Esophagus squamous epithelium (tissue), 4 donors: ENCODE results near the gene GJB5.

Experiments used
- POLR2A ChIP-seq, 4 donors: fragments of 450-650 bp; IDR thresholded peaks; one replicate each; pipeline ENCODE4 v1.6.1; 2017; ENCODE audit warnings: antibody characterized with exemption in 4 of 4, mild to moderate bottlenecking in 4 of 4, moderate library complexity in 3 of 4
- TF ChIP-seq, protein P1 (sequence below), 6 experiments: fragments of 450-650 bp in 4 of 6; fragments of 200-600 bp in 2 of 6; sonication (generic) in 2 of 6; IDR thresholded peaks; one replicate each; pipeline ENCODE4 v1.5.1; 2016 to 2019; ENCODE audit warnings: antibody characterized with exemption in 6 of 6, mild to moderate bottlenecking in 4 of 6, moderate library complexity in 4 of 6

DNA sequence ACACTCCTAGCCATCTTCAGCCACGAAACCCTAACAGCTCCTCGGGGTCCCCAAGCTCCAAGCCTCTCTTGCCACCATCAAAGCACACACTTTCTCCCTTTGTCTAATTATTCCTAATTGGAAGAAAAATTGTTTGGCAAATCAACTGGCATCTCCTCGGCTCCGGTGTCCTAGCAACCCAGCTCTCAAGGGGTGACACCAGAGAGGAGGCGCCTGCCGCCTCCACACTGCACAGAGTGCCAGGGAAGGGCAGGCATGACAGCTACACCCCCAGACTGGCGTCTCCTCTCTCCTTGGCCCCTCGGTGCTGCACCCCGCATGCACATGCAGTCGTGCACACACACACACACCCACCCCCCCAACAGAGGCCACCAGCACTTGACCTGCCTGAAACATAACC is 18.2 kb upstream of the GJB5 start:
- no peak for TF ChIP-seq POLR2A (IDR thresholded peaks at IDR 0.05)
- TF ChIP-seq, protein P1, sequence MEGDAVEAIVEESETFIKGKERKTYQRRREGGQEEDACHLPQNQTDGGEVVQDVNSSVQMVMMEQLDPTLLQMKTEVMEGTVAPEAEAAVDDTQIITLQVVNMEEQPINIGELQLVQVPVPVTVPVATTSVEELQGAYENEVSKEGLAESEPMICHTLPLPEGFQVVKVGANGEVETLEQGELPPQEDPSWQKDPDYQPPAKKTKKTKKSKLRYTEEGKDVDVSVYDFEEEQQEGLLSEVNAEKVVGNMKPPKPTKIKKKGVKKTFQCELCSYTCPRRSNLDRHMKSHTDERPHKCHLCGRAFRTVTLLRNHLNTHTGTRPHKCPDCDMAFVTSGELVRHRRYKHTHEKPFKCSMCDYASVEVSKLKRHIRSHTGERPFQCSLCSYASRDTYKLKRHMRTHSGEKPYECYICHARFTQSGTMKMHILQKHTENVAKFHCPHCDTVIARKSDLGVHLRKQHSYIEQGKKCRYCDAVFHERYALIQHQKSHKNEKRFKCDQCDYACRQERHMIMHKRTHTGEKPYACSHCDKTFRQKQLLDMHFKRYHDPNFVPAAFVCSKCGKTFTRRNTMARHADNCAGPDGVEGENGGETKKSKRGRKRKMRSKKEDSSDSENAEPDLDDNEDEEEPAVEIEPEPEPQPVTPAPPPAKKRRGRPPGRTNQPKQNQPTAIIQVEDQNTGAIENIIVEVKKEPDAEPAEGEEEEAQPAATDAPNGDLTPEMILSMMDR (IDR thresholded peaks at IDR 0.05) = no peak
